Muscle of leg (tissue), 11 donors: ENCODE results near the gene FBLL1. TPM values are rescaled to one million over a fixed set of nuclear protein-coding genes. Genes with fewer than 3 reads are reported as not detected.
"Not testable (repeated sequence)": the region's sequence is repeated elsewhere in the genome, so short reads cannot be mapped to it uniquely, and the experiment has no call there.

Experiments
- DNase-seq: peaks from one replicate; pipeline ENCODE4 v3.0.0; 2013
- H3K27ac ChIP-seq: one replicate; pipeline ENCODE4 v1.5.1; 2013; ENCODE audit warnings: mild to moderate bottlenecking, low read length, control low read depth
- H3K27me3 ChIP-seq: one replicate; pipeline ENCODE4 v1.6.1; 2013; ENCODE audit warnings: low read length; ENCODE audit not compliant: control insufficient read depth, insufficient read depth
- H3K36me3 ChIP-seq: one replicate; pipeline ENCODE4 v1.6.1; 2013; ENCODE audit warnings: low read length; ENCODE audit not compliant: control insufficient read depth, insufficient read depth
- H3K4me1 ChIP-seq: one replicate; pipeline ENCODE4 v1.6.1; 2013; ENCODE audit warnings: low read length; ENCODE audit not compliant: control insufficient read depth, insufficient read depth
- H3K4me3 ChIP-seq: one replicate; pipeline ENCODE4 v1.5.1; 2013; ENCODE audit warnings: low read length, control low read depth
- H3K9me3 ChIP-seq: replicated peaks from 2 replicates; pipeline ENCODE4 v1.6.1; 2013; ENCODE audit warnings: low read depth, low read length; ENCODE audit not compliant: control insufficient read depth
- WGBS: methylation state at CpG from one replicate; pipeline ENCODE4 v1.1.5; 2013; ENCODE audit warnings: missing lambda C conversion rate; ENCODE audit not compliant: insufficient coverage; 5-methylcytosine and 5-hydroxymethylcytosine counted together
- polyA plus RNA-seq, 8 donors: library from polyadenylated mRNA; unstranded; fragments of 120-200 nt; gene quantifications; one replicate each; pipeline versions ENCODE4 v1.2.1 to v1.2.3, GENCODE V29; 2013; ENCODE audit warnings: inconsistent platforms in 1 of 8, low replicate concordance in 1 of 8; ENCODE audit not compliant: insufficient read length in 8 of 8, insufficient read depth in 1 of 8
- total RNA-seq: library from RNA; stranded (reverse); fragments of 120-200 nt; gene quantifications from one replicate; pipeline ENCODE4 v1.2.4, GENCODE V29; 2013

Gene FBLL1
- total and polyA plus RNA-seq, 9 donors, result 0.47 to 1.9 (median 0.78) TPM

GRCh38 chr5:168574156-168574555 lies 45.1 kb downstream of the FBLL1 start:
- not testable (repeated sequence) for H3K27me3 ChIP-seq, H3K4me1 ChIP-seq, H3K4me3 ChIP-seq, DNase-seq, H3K27ac ChIP-seq, H3K9me3 ChIP-seq, H3K36me3 ChIP-seq
- no CpG with 5 or more reads among the region's 1 CpG for WGBS

GRCh38 chr5:168575391-168576372 lies 46.6 kb downstream of the FBLL1 start:
- H3K36me3 ChIP-seq, result no peaks in the 10 kb centered on the region
- H3K27ac ChIP-seq, result no peak overlapping the region
- WGBS, result no CpG with 5 or more reads among the region's 7 CpGs
- H3K4me1 ChIP-seq, result peaks cover 6% of the 10 kb centered on the region
- no peaks in the 10 kb centered on the region for H3K9me3 ChIP-seq
- no peaks in the 10 kb centered on the region for H3K27me3 ChIP-seq
- DNase-seq, result no peak
- H3K4me3 ChIP-seq, result no peak overlapping the region

- Histone ChIP-seq H3K4me1 (peaks cover 6% of the 10 kb centered on the region), H3K9me3 (no peaks in the 10 kb centered on the region), H3K36me3 (no peaks in the 10 kb centered on the region), H3K27me3 (no peaks in the 10 kb centered on the region), H3K27ac (no peak overlapping the region), H3K4me3 (peak overlapping the region; percentile 99)
- WGBS, result no CpG with 5 or more reads among the region's 3 CpGs
- peak; percentile 10 for DNase-seq
These were observed 48.9 kb downstream of the FBLL1 start for GRCh38 chr5:168578006-168578405.

- peak within 1 kb of the TSS; percentile 98 for H3K27ac ChIP-seq
- H3K4me3 ChIP-seq, result peak within 1 kb of the TSS; percentile 99
- H3K36me3 ChIP-seq, result no peaks in the 10 kb centered on the region
- WGBS, result under 1% methylated on average over 40 of the region's 63 CpGs
- H3K4me1 ChIP-seq, result peaks cover 6% of the 10 kb centered on the region
- H3K27me3 ChIP-seq, result no peaks in the 10 kb centered on the region
- H3K9me3 ChIP-seq, result no peaks in the 10 kb centered on the region
- no peak for DNase-seq
These were observed 49.7 kb downstream of the FBLL1 start, which contains the start of gene PANK3 for GRCh38 chr5:168578538-168579487. TSS of gene PANK3 (minus strand) at chr5:168579368. CDS start at chr5:168579283, 85 bp downstream.

- Histone ChIP-seq H3K27me3 (no peaks in the 10 kb centered on the region), H3K27ac (peak overlapping the region; percentile 90), H3K9me3 (no peaks in the 10 kb centered on the region), H3K36me3 (no peaks in the 10 kb centered on the region), H3K4me1 (peaks cover 6% of the 10 kb centered on the region), H3K4me3 (peak overlapping the region; percentile 99)
- under 1% methylated on average over 49 of the region's 52 CpGs for WGBS
- DNase-seq, result peak; percentile 100
These were observed 50.6 kb downstream of the FBLL1 start for GRCh38 chr5:168579488-168580226.

GRCh38 chr5:168580227-168580508 lies 51.1 kb downstream of the FBLL1 start:
- no peak for DNase-seq
- Histone ChIP-seq H3K27me3 (no peaks in the 10 kb centered on the region), H3K27ac (peak overlapping the region; percentile 90), H3K36me3 (no peaks in the 10 kb centered on the region), H3K4me1 (peaks cover 6% of the 10 kb centered on the region), H3K4me3 (peak overlapping the region; percentile 46), H3K9me3 (no peaks in the 10 kb centered on the region)
- WGBS, result 36% methylated on average over 2 of the region's 3 CpGs

Other genes with a start within 250 kb of the FBLL1 start
- gene WWC1, start 237.7 kb upstream of the FBLL1 start, total RNA-seq, result 0.89 TPM
- 1 to 10 TPM in 4 of 8 donors, under 1 TPM in 4; 0.46 to 5.7 (median 1.2) TPM for gene WWC1, start 237.7 kb upstream of the FBLL1 start, polyA plus RNA-seq
- 92.5 TPM for gene RARS1, start 42.8 kb upstream of the FBLL1 start, total RNA-seq
- gene RARS1, start 42.8 kb upstream of the FBLL1 start, polyA plus RNA-seq, result 10 to 100 TPM; 47.7 to 63.6 (median 56.8) TPM
- gene PANK3, start 50.1 kb downstream of the FBLL1 start, total RNA-seq, result 42.5 TPM
- 10 to 100 TPM; 21.4 to 40.9 (median 35.9) TPM for gene PANK3, start 50.1 kb downstream of the FBLL1 start, polyA plus RNA-seq